HepG2 (cell line): ENCODE measurements around the gene LTC4S. TPM values are rescaled to one million over a fixed set of nuclear protein-coding genes. Genes with fewer than 3 reads are reported as not detected.

Source experiments
- ATAC-seq: fragments of 200-7000 bp; cut with Tn5 transposase; 3 replicates; pipeline ENCODE4 v1.9.1; 2020; ENCODE audit warnings: mild to moderate bottlenecking, moderate library complexity
- BruUV-seq: library from RNA; stranded (reverse); fragments of 400-500 nt; replicated peaks from 2 replicates; lab custom pipeline; 2021; lab: Mats Ljungman, UMichigan
- CTCF ChIA-PET: fragments of 300-600 bp; formaldehyde crosslinking; extraction: SDS; loops from one replicate; lab custom pipeline; 2021; ENCODE audit warnings: low total read pairs, inconsistent platforms, low intra/inter-chr PET ratio; lab: Yijun Ruan, JAX
- POLR2A ChIA-PET: fragments of 350-600 bp; sonication (Branson Sonifier 250); formaldehyde crosslinking; loops from one replicate; lab custom pipeline; 2020; ENCODE audit warnings: antibody characterized with exemption, inconsistent platforms; lab: Yijun Ruan, JAX
- DNase-seq: peaks from one replicate; pipeline ENCODE4 v3.0.0-alpha.2; 2015; ENCODE audit warnings: low spot score
- FAIRE-seq: peaks from 3 replicates; lab custom pipeline; 2011; peaks lifted over from hg19 to GRCh38; lab: Jason Lieb, UNC
- H2AFZ ChIP-seq: one replicate; pipeline ENCODE4 v1.6.1; 2011; ENCODE audit warnings: low read length, inconsistent platforms
- H3K27ac ChIP-seq: fragments of 300-600 bp; 3 replicates; pipeline ENCODE4 v1.8.0; 2011; ENCODE audit warnings: mixed run types, mild to moderate bottlenecking, mixed read lengths, low read length, inconsistent platforms; ENCODE audit not compliant: insufficient read depth; ENCODE audit errors: extremely low read length
- H3K27me3 ChIP-seq, 2 experiments: fragments of 200-600 bp in 1 of 2; 2 replicates in 1 of 2; 3 replicates in 1 of 2; pipeline versions ENCODE4 v1.6.0 to v1.8.0; 2011; ENCODE audit warnings: low read length in 2 of 2, mild to moderate bottlenecking in 2 of 2, moderate library complexity in 2 of 2, inconsistent platforms in 1 of 2; ENCODE audit not compliant: insufficient read depth in 2 of 2, control insufficient read depth in 1 of 2
- H3K36me3 ChIP-seq, 2 experiments: fragments of 200-600 bp in 1 of 2; replicated peaks in 1 of 2; 2 replicates in 1 of 2; 3 replicates in 1 of 2; pipeline versions ENCODE4 v1.5.1 to v1.8.0; 2011; ENCODE audit warnings: low read length in 2 of 2, inconsistent platforms in 1 of 2; ENCODE audit not compliant: insufficient read depth in 2 of 2, control insufficient read depth in 1 of 2
- H3K4me1 ChIP-seq: 2 replicates; pipeline ENCODE4 v1.5.1; 2012; ENCODE audit warnings: low read length, inconsistent platforms; ENCODE audit not compliant: insufficient read depth
- H3K4me2 ChIP-seq: 2 replicates; pipeline ENCODE4 v1.6.0; 2011; ENCODE audit warnings: low read depth, low read length, inconsistent platforms
- H3K4me3 ChIP-seq, 3 experiments: fragments of 200-600 bp in 1 of 3; sonication (generic), shearing (Covaris generic) in 1 of 3; replicated peaks in 1 of 3; 2 replicates each; pipeline ENCODE4 v1.5.1; 2011 to 2016; ENCODE audit warnings: low read length in 3 of 3, inconsistent platforms in 2 of 3, low read depth in 2 of 3, mild to moderate bottlenecking in 2 of 3, control low read depth in 1 of 3, mixed read lengths in 1 of 3; ENCODE audit not compliant: insufficient read depth in 1 of 3
- H3K79me2 ChIP-seq: one replicate; pipeline ENCODE4 v1.6.1; 2011; ENCODE audit warnings: low read length, inconsistent platforms; ENCODE audit not compliant: insufficient read depth
- H3K9ac ChIP-seq: 2 replicates; pipeline ENCODE4 v1.6.0; 2011; ENCODE audit warnings: mild to moderate bottlenecking, low read depth, low read length, inconsistent platforms; ENCODE audit not compliant: insufficient read depth
- H3K9me3 ChIP-seq: 2 replicates; pipeline ENCODE4 v1.5.1; 2012; ENCODE audit warnings: mild to moderate bottlenecking, low read length
- H4K20me1 ChIP-seq: 2 replicates; pipeline ENCODE4 v1.6.0; 2011; ENCODE audit warnings: inconsistent platforms, mild to moderate bottlenecking, low read length, moderate library complexity; ENCODE audit not compliant: insufficient read depth
- CBX2 ChIP-seq, 2 experiments: fragments of 200-600 bp in 1 of 2; sonication (generic); formaldehyde crosslinking in 1 of 2; IDR thresholded peaks; 2 replicates each; pipeline versions ENCODE4 v1.7.0 to v1.8.1; 2018 to 2022; ENCODE audit warnings: low read depth in 2 of 2, low read length in 1 of 2, mild to moderate bottlenecking in 1 of 2, missing genetic modification reagents in 1 of 2
- HMGXB4 ChIP-seq, 2 experiments: sonication (generic) in 1 of 2; formaldehyde crosslinking in 1 of 2; IDR thresholded peaks; 2 replicates each; pipeline versions ENCODE4 v1.4.0 to v1.6.1; 2018 to 2020; ENCODE audit warnings: missing genetic modification reagents in 2 of 2, borderline replicate concordance in 1 of 2, low read depth in 1 of 2, mild to moderate bottlenecking in 1 of 2, missing biosample characterization in 1 of 2
- KLF12 ChIP-seq: sonication (generic); formaldehyde crosslinking; IDR thresholded peaks from 2 replicates; pipeline ENCODE4 v1.4.0; 2020; ENCODE audit warnings: missing genetic modification reagents, borderline replicate concordance
- MXD3 ChIP-seq: IDR thresholded peaks from 2 replicates; pipeline ENCODE4 v1.6.1; 2016; ENCODE audit warnings: mild to moderate bottlenecking, missing biosample characterization, missing genetic modification reagents
- RFX5 ChIP-seq: IDR thresholded peaks from 2 replicates; pipeline ENCODE4 v1.6.1; 2011; ENCODE audit warnings: low read depth, low read length, improper control_type of control experiment
- RXRB ChIP-seq: IDR thresholded peaks from 2 replicates; pipeline ENCODE4 v1.6.1; 2016; ENCODE audit warnings: borderline replicate concordance, missing genetic modification reagents, missing compliant biosample characterization
- SP140L ChIP-seq: sonication (generic); formaldehyde crosslinking; IDR thresholded peaks from 2 replicates; pipeline ENCODE4 v1.4.0; 2020; ENCODE audit warnings: missing genetic modification reagents, borderline replicate concordance
- TMF1 ChIP-seq: sonication (generic); formaldehyde crosslinking; IDR thresholded peaks from 2 replicates; pipeline ENCODE4 v1.8.1; 2022; ENCODE audit warnings: low read depth, missing genetic modification reagents
- ZFX ChIP-seq: sonication (generic); formaldehyde crosslinking; IDR thresholded peaks from 2 replicates; pipeline ENCODE4 v1.4.0; 2020; ENCODE audit warnings: mild to moderate bottlenecking, low read depth, missing genetic modification reagents, moderate library complexity
- ZIK1 ChIP-seq: sonication (generic); formaldehyde crosslinking; IDR thresholded peaks from 2 replicates; pipeline ENCODE4 v1.5.0; 2020; ENCODE audit warnings: mild to moderate bottlenecking, low read depth, missing genetic modification reagents, borderline replicate concordance
- ZMAT3 ChIP-seq: sonication (generic); formaldehyde crosslinking; conservative IDR thresholded peaks from 2 replicates; pipeline ENCODE4 v1.7.0; 2021; ENCODE audit warnings: missing genetic modification reagents
- ZNF329 ChIP-seq: sonication (generic); formaldehyde crosslinking; IDR thresholded peaks from 2 replicates; pipeline ENCODE4 v1.9.0; 2021; ENCODE audit warnings: low read depth, mild to moderate bottlenecking, missing genetic modification reagents
- ZNF564 ChIP-seq: sonication (generic); formaldehyde crosslinking; IDR thresholded peaks from 2 replicates; pipeline ENCODE4 v1.8.1; 2023; ENCODE audit warnings: mild to moderate bottlenecking, missing genetic modification reagents
- ZUFSP ChIP-seq: sonication (generic); formaldehyde crosslinking; IDR thresholded peaks from 2 replicates; pipeline ENCODE4 v1.9.0; 2021; ENCODE audit warnings: missing genetic modification reagents, mild to moderate bottlenecking, borderline replicate concordance
- WGBS: methylation state at CpG from one replicate; pipeline ENCODE4 v1.1.6; 2017; ENCODE audit warnings: low lambda C conversion rate; 5-methylcytosine and 5-hydroxymethylcytosine counted together
- in situ Hi-C: cut with HindIII; loops from 2 replicates; pipeline ENCODE4 v1.10.0; 2017; ENCODE audit warnings: low pct_unique_long_range_greater_than_20kb; ENCODE audit not compliant: extremely low pct_ligation_motif_present
- intact Hi-C: fragments of 100-400 bp; cut with micrococcal nuclease; formaldehyde crosslinking; loops from one replicate; pipeline ENCODE4 v1.10.0; 2022; ENCODE audit not compliant: unreplicated experiment
- polyA plus RNA-seq, 8 experiments: library from polyadenylated mRNA; depleted of rRNA in 3 of 8; stranded (reverse) in 7 of 8; unstranded in 1 of 8; fragments of >200 nt; fragmentation: Illumina TruSeq in 4 of 8; extraction: Trizol in 4 of 8; gene quantifications; 2 replicates each; pipeline versions ENCODE4 v1.2.1 to v1.2.3, GENCODE V29; 2011 to 2016; ENCODE audit warnings: low read depth in 4 of 8, missing spikeins in 1 of 8, mixed read lengths in 1 of 8; ENCODE audit not compliant: insufficient read depth in 1 of 8
- total RNA-seq, 5 experiments: library from RNA; depleted of rRNA; stranded (reverse); fragments of >200 nt; fragmentation: Illumina TruSeq; extraction: Trizol; gene quantifications; 2 replicates each; pipeline ENCODE4 v1.2.3, GENCODE V29; 2016; ENCODE audit warnings: low read depth in 1 of 5
- TF ChIP-seq, protein P1 (sequence below): sonication (generic); formaldehyde crosslinking; conservative IDR thresholded peaks from 2 replicates; pipeline ENCODE4 v1.8.1; 2023; ENCODE audit warnings: missing genetic modification reagents

The LTC4S gene
- total and polyA plus RNA-seq, 2 of the 13 experiments (the other 11 are each of a cell fraction or from before 2014, with no cell fraction given), result 0.35 TPM; not detected in 1

- peak overlapping the region; percentile 58 to 78 (median 76) for H3K4me3 ChIP-seq
- H3K9ac ChIP-seq, result peak overlapping the region; percentile 76
- 10% methylated on average over 9 of the region's 113 CpGs for WGBS
- peak overlapping the region; percentile 77 for H3K27ac ChIP-seq
- no peaks in the 10 kb centered on the region for H3K27me3 ChIP-seq
- peaks cover 39% of the 10 kb centered on the region for H3K4me1 ChIP-seq
- H2AFZ ChIP-seq, result no peak overlapping the region
- FAIRE-seq, result no peak
- no peaks in the 10 kb centered on the region for H3K79me2 ChIP-seq
- in situ Hi-C loops (no loop called here), intact Hi-C loops (loop anchor here (2.0 kb wide), 1 partner anchor 33 kb away; no protein-coding TSS in a partner anchor)
- H3K9me3 ChIP-seq, result no peaks in the 10 kb centered on the region
- ChIA-PET POLR2A (interaction anchor here (0.7 to 2.3 kb wide), 10 partner anchors 23 to 172 kb away, joined by 3 to 11 read pairs (median 5); partner anchors contain the start of genes HNRNPH1, MAML1 and SQSTM1), CTCF (interaction anchor here (0.5 to 2.5 kb wide), 4 partner anchors 12 to 128 kb away, joined by 3 to 11 read pairs (median 4); no protein-coding TSS in a partner anchor)
- H3K36me3 ChIP-seq, result peaks cover 23 to 34% of the 10 kb centered on the region in 2 experiments; a peak in 4 of 5 replicates
- no TSS peak for BruUV-seq
- ATAC-seq, result peak; percentile 67
- peak; percentile 63 for DNase-seq
- 0 out of 2 replicates have a peak, but pooled peaks cover under 1% of the 10 kb centered on the region for H4K20me1 ChIP-seq
- H3K4me2 ChIP-seq, result peak overlapping the region; percentile 86
- TF ChIP-seq RFX5 (no peak), KLF12 (CRISPR knock-in tag) (peak; percentile 87; the same call in 1 of the 2 replicates), TMF1 (CRISPR knock-in tag) (0 out of 2 replicates have a peak, but pooled peaks have one; percentile 24), ZFX (CRISPR knock-in tag) (peak; percentile 89), ZUFSP (CRISPR knock-in tag) (no peak), CBX2 (IDR thresholded peaks at IDR 0.05; ENCODE audit: low read depth, low read length) (no peak), CBX2 (CRISPR knock-in tag; IDR thresholded peaks at IDR 0.05; ENCODE audit: low read depth) (no peak), RXRB (CRISPR knock-in tag) (peak; percentile 23; the same call in 1 of the 2 replicates), ZNF329 (peak; percentile 31; the same call in 1 of the 2 replicates), MXD3 (CRISPR knock-in tag) (no peak; the same call in 1 of the 2 replicates), SP140L (CRISPR knock-in tag) (no peak), ZNF564 (CRISPR knock-in tag) (peak; percentile 65; the same call in 1 of the 2 replicates), HMGXB4 (CRISPR knock-in tag; IDR thresholded peaks at IDR 0.05; ENCODE audit: borderline replicate concordance in 1 of 2, low read depth in 1 of 2) (peak; percentile 81 to 95; a peak in 3 of 4 replicates), ZMAT3 (CRISPR knock-in tag) (0 out of 2 replicates have a peak, but pooled peaks have one; percentile 73), ZIK1 (CRISPR knock-in tag) (0 out of 2 replicates have a peak, but pooled peaks have one; percentile 27)
- TF ChIP-seq, protein P1, sequence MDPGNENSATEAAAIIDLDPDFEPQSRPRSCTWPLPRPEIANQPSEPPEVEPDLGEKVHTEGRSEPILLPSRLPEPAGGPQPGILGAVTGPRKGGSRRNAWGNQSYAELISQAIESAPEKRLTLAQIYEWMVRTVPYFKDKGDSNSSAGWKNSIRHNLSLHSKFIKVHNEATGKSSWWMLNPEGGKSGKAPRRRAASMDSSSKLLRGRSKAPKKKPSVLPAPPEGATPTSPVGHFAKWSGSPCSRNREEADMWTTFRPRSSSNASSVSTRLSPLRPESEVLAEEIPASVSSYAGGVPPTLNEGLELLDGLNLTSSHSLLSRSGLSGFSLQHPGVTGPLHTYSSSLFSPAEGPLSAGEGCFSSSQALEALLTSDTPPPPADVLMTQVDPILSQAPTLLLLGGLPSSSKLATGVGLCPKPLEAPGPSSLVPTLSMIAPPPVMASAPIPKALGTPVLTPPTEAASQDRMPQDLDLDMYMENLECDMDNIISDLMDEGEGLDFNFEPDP (CRISPR knock-in tag), result no peak
These were observed 2.4 kb downstream of the LTC4S start for GRCh38 chr5:179795863-179796833.
